ENCODE data around the gene PLP2. TPM values are rescaled to one million over a fixed set of nuclear protein-coding genes. Genes with fewer than 3 reads are reported as not detected.
A peak's percentile ranks its signal among the peaks of the same experiment; 100 is the strongest.
"Not testable (repeated sequence)": the region's sequence is repeated elsewhere in the genome, so short reads cannot be mapped to it uniquely, and the experiment has no call there.

PLP2 gene
- total RNA-seq, 2 experiments from 2014 or later, result 21.9 to 44.7 TPM

DNA sequence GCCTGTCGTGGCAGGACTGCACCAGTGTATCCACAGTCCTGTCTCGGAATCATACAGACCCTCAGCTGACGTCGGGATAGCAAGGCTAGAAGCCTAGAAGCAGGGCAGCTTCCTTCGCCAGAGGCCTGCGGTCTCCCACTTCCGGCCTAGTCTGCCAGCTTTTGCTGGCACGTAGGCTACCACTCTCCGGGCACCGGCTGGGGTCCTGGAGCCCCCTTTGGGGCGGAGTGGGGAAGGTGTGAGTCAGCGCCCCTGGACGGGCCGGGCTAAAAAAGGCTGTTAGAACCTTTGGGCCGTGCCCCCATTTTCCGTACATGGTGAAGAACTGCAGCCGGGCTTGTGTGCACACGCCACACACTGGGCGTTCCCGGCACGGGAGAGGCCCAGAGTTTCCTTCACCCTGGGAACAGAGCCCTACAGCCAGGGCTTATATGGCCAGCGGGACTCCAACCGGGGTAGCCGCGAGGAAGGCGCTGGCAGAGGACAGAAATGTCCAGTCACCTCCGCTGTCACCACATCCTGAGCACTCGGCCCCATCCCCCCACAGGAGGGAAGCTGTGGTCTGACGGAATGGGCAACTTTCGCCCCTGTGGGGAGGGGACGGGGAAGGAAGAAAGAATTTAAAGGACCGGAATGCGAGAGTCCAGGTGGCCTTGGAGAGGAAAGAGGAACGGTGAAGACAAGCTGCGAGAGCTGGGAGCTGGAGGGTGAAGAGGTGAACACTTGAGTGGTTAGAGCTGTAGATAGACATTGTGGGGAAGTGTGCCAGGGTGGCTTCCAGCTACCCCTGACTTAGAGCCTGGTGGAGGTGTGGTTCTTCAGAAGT is 4.6 kb upstream of the PLP2 start:
- peak; percentile 38 for ATAC-seq
- no peaks in the 10 kb centered on the region for H3K9me3 Mint-ChIP-seq (ENCODE audit: low read depth)
- no peaks in the 10 kb centered on the region for H3K27me3 Mint-ChIP-seq
- H3K4me3 Mint-ChIP-seq, result peak overlapping the region; percentile 81
- peak; percentile 81 for DNase-seq
- CTCF ChIA-PET, result interaction anchor here (0.7 to 4.2 kb wide), 8 partner anchors 10 to 276 kb away, joined by 3 to 31 read pairs (median 4); no protein-coding TSS in a partner anchor
- no peaks in the 10 kb centered on the region for H3K36me3 Mint-ChIP-seq
- peak overlapping the region; percentile 96 for H3K27ac Mint-ChIP-seq
- peaks cover 37% of the 10 kb centered on the region for H3K4me1 Mint-ChIP-seq

DNA sequence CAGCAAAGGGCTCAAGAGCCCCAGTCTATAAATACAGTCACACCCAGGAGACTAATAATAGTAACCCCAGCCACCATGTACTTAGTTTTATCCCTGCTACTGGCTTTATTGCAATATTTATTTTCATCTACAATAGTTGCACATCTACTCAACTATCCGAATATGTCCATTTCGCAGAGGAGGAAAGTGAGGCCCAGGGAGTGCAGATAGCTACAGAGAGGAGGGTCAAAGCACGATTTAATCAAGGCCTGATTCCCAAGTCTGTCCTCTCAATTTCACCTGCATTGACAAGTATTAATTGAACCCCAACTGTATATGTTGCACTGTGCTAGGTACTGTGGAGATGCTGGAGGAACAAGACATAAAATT is 4.0 kb upstream of the PLP2 start:
- Mint-ChIP-seq H3K27me3 (no peaks in the 10 kb centered on the region), H3K27ac (peak overlapping the region; percentile 96), H3K4me1 (peaks cover 39% of the 10 kb centered on the region), H3K9me3 (ENCODE audit: low read depth) (no peaks in the 10 kb centered on the region), H3K4me3 (peak overlapping the region; percentile 81), H3K36me3 (no peaks in the 10 kb centered on the region)
- ATAC-seq, result no peak
- DNase-seq, result no peak
- CTCF ChIA-PET, result interaction anchor here (0.7 to 4.2 kb wide), 6 partner anchors 12 to 380 kb away, joined by 3 to 31 read pairs (median 5); no protein-coding TSS in a partner anchor

DNA sequence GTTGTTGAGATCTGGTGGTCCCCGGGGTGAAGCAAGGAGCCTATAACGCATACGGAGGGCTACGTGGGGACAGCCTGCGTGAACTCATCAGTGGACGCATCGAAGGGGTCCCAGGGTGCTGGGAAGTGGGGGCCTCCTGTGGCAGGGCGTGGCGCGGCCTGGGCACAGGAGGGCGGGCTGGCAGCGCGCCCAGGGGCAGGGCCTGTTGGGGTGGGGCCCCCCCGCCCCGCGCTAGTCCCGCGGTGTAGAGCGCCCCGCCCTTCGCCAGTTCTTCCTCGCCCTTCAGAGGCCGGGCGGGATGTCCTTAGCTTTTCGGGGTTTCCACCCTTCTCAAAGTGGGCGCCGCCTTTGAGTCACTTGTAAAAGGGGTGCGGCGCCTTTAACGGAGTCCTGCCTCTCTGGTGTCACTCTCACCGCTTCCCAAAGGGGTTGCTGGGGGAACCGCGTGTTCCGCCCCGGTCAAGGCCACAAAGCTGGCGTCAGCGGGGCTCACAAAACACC is 632 bp downstream of the PLP2 start:
- H3K27me3 Mint-ChIP-seq, result no peaks in the 10 kb centered on the region
- ATAC-seq, result peak; percentile 89
- H3K9me3 Mint-ChIP-seq (ENCODE audit: low read depth), result no peaks in the 10 kb centered on the region
- peaks cover 15% of the 10 kb centered on the region for H3K36me3 Mint-ChIP-seq
- peaks cover 30% of the 10 kb centered on the region for H3K4me1 Mint-ChIP-seq
- DNase-seq, result peak; percentile 90
- H3K27ac Mint-ChIP-seq, result peak overlapping the region; percentile 91
- peak overlapping the region; percentile 87 for H3K4me3 Mint-ChIP-seq
- CTCF ChIA-PET, result interaction anchor here (0.8 to 1.5 kb wide), 3 partner anchors 8 to 20 kb away, joined by 3 to 6 read pairs (median 4); no protein-coding TSS in a partner anchor

DNA sequence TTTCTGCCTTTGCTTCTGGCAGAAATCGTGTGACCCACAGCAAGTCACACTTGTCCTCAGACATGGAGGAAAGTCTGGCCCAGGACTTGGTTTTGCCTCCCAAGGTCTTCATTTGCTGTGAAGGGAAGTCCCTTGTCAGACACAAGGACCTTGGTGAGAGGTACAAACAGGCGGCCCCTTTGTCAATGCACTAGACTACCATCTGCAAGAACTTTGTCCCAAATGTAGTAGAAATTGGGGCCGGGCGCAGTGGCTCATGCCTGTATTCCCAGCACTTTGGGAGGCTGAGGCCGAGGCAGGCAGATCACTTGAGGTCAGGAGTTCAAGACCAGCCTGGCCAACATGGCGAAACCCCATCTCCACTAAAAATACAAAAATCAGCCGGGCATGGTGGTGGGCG is 1.8 kb downstream of the PLP2 start:
- peak overlapping the region; percentile 70 for H3K4me3 Mint-ChIP-seq
- H3K27ac Mint-ChIP-seq; CTCF ChIA-PET; H3K27me3 Mint-ChIP-seq; ATAC-seq; H3K9me3 Mint-ChIP-seq (ENCODE audit: low read depth); DNase-seq: not testable (repeated sequence)
- H3K36me3 Mint-ChIP-seq, result peaks cover 18% of the 10 kb centered on the region
- peaks cover 24% of the 10 kb centered on the region for H3K4me1 Mint-ChIP-seq

DNA sequence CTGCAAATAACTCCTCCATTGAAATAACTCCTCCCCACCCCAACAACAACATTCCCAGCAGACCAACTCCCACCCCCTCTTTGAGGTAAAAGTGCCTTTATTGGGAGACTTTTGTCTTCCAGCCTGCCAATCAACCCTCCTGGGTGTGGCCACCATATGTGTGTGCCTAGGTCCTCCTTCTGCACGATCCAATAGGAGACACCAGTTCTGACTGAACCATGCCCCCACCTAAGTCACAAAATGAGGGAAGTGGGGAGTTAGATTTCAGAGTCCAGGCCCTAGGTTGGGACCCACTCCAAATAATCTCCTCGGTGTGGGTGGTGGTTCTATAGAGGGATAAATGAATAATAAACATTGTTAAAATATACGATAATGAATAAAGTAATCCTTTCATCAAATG is 3.0 kb downstream of the PLP2 start:
- Mint-ChIP-seq H3K9me3 (ENCODE audit: low read depth) (no peaks in the 10 kb centered on the region), H3K4me1 (peaks cover 24% of the 10 kb centered on the region), H3K4me3 (no peak overlapping the region), H3K36me3 (peaks cover 25% of the 10 kb centered on the region), H3K27ac (no peak overlapping the region), H3K27me3 (no peaks in the 10 kb centered on the region)
- CTCF ChIA-PET, result no interaction called here
- no peak for ATAC-seq
- DNase-seq, result no peak

DNA sequence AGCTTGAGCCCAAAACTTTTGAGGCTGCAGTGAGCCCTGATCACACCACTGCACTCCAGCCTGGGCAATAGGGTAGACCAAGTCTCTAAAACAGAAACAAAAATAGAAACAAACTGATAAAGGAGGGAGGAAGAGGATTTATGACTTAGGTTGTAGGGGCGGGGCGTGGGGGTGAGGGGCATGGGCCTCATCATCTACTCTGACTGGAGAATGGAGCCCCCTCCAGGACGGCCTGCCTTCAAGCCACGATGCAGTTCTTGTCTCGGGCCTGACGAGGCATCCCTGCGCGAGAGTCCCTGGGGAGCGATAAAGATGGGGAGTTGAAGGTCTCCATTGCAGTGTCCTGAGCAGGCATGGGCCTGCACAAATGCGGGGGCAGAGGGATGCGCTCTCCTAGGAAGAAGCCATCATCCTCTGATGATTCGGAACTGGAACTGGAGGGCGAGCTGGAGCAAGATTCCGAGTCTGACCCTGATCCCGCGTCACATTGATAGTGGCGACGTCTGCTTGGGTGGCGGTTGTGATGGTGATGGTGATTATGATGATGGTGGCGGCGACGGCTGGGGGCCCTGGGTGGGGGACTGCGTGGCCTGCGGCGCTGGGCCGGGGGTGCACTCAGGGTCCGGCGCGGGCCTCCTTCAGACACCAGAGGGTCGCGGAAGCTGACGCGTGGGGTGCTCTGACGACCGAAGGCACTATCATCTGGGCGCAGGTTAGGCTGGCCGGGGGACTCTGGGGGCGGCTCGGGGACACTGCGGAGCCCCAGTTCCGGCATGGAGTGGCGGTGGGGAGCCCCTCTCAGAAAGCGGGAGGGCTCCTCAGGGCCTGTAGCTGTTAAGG is 4.0 kb downstream of the PLP2 start:
- CTCF ChIA-PET, result no interaction called here
- ATAC-seq (no peak), DNase-seq (no peak)
- Mint-ChIP-seq H3K36me3 (peaks cover 31% of the 10 kb centered on the region), H3K9me3 (ENCODE audit: low read depth) (no peaks in the 10 kb centered on the region), H3K4me1 (peaks cover 24% of the 10 kb centered on the region), H3K4me3 (no peak overlapping the region), H3K27ac (no peak overlapping the region), H3K27me3 (no peaks in the 10 kb centered on the region)

DNA sequence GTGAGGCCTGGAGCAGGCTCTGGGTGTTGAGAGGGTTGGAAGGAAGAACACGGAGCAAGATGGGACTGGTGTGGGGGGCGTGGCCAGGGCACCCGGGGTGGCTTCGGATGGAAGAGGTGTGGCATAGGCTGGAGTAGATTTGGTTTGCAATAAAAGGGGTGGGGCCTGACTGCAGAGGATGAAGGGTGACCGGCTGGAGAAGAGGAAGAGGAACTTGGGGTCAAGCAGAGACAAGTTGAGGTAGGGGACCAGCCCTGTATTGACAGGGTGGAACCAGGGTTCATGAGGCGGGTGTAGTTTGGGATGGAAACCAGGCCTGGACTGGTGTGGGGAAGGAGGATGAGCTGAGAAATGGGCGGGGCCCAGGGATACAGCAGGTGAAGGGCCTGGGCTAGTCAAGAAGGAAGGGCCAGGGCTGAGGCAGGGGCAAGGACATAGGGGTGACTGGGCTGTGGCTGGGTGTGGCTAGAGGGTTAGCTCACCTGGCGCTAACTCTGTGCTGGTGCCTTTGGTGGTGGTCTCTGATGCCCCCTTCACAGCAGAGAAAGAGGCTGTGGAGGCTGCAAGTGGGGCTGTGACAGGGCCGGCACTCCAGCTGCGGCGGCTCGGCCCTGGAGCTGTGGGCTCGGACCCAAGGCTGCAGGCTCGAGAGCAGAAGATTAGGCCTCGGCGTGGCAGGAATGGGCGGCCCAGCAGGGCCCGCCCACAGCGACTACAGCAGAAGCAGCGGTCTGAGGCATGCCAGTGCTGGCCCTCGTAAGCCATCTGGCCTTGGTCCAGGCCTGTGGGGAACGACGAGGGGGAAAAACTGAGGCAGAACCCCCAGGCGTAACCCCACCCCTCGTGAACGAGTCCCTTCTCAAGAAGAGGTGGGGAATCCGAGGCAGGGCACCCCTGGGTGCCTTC is 5.0 kb downstream of the PLP2 start:
- no peak overlapping the region for H3K27ac Mint-ChIP-seq
- H3K4me3 Mint-ChIP-seq, result no peak overlapping the region
- ATAC-seq, result no peak
- peaks cover 33% of the 10 kb centered on the region for H3K36me3 Mint-ChIP-seq
- DNase-seq, result no peak
- H3K4me1 Mint-ChIP-seq, result peaks cover 20% of the 10 kb centered on the region
- H3K27me3 Mint-ChIP-seq, result no peaks in the 10 kb centered on the region
- no peaks in the 10 kb centered on the region for H3K9me3 Mint-ChIP-seq (ENCODE audit: low read depth)
- CTCF ChIA-PET, result interaction anchor here (1.6 kb wide), 1 partner anchor 10 kb away, joined by 5 read pairs; no protein-coding TSS in a partner anchor

DNA sequence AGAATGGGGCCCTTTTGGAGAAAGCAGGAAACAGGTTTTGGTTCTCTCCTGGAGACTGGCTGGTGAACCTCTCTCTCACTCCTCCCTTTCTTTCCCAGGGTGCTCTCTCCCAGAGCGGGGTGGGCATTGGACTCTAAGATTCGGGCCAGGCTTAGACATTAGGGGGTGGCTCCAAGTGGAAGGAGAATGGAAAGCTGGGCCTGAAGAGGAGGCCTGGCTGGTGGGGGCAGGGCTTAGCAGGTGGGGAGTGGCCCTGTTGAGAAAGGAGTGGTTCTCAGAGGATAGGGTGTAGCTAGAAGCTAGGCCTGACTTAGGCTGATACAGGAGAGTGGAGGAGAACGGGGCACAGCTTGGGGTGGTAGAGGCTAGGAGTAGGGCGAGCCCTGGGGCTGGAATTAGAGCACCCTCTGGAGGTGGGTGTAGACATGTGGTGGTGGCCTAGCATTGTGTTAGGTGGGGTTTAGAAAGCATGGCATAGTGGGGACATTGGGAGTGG is 5.7 kb downstream of the PLP2 start:
- no peaks in the 10 kb centered on the region for H3K9me3 Mint-ChIP-seq (ENCODE audit: low read depth)
- peaks cover 36% of the 10 kb centered on the region for H3K36me3 Mint-ChIP-seq
- H3K4me1 Mint-ChIP-seq, result peaks cover 20% of the 10 kb centered on the region
- DNase-seq, result no peak
- CTCF ChIA-PET, result interaction anchor here (0.7 to 1.6 kb wide), 2 partner anchors 11 to 97 kb away, joined by 3 to 5 read pairs; no protein-coding TSS in a partner anchor
- H3K4me3 Mint-ChIP-seq, result no peak overlapping the region
- no peak overlapping the region for H3K27ac Mint-ChIP-seq
- H3K27me3 Mint-ChIP-seq, result no peaks in the 10 kb centered on the region
- ATAC-seq, result peak; percentile 35

DNA sequence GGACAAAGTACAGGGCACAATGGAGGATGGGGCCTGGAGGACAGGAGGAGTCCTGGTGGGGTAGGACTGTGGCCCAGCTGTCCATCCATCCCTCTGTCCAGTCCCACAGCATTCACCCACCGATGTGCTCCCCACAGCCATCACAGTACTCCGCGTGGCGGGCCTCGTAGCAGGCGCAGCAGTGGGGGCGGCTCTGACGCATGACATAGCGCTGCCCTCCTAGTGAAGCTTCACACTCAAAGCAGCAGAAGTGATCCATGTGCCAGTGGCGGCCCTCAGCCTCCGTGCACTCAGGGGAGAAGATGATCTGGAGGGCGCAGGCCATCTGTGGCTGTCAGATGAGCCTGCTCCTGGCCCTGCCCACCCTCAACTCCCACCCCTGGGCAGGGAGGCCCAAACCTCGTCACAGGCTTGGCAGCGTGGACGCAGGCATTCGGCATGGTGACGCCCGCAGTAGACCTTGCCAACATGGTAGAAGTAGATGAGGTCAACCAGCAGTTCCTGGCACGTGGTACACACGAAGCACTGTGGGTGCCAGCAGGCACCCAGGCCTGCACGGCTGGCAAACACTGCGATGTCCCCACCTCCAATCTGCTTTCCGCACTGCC is 6.3 kb downstream of the PLP2 start:
- no peak for ATAC-seq
- no peak overlapping the region for H3K4me3 Mint-ChIP-seq
- H3K27me3 Mint-ChIP-seq, result no peaks in the 10 kb centered on the region
- DNase-seq, result no peak
- CTCF ChIA-PET, result interaction anchor here (0.7 to 1.6 kb wide), 2 partner anchors 12 to 97 kb away, joined by 3 to 5 read pairs; no protein-coding TSS in a partner anchor
- H3K4me1 Mint-ChIP-seq, result peaks cover 15% of the 10 kb centered on the region
- no peaks in the 10 kb centered on the region for H3K9me3 Mint-ChIP-seq (ENCODE audit: low read depth)
- no peak overlapping the region for H3K27ac Mint-ChIP-seq
- peaks cover 39% of the 10 kb centered on the region for H3K36me3 Mint-ChIP-seq

DNA sequence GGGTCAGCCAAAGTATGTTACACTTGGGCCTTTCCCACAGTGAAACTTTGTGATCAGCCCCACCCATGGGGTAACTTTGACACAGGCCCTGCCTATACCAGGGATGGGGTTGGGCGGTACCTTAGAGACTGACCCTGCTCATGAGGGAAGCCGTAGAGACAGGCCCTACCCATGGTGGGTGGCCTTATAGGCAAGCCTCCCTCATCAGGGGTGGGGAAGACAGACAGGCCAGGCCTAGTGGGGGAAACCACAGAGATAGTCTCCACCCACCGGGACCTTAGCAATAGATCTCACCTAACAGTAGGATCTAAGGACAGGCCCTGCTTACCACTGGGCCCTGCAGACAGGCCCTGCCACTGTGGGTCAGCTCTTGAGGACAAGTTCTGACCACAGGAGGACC is 6.8 kb downstream of the PLP2 start:
- ATAC-seq (no peak), DNase-seq (no peak)
- peaks cover 41% of the 10 kb centered on the region for H3K36me3 Mint-ChIP-seq
- CTCF ChIA-PET, result no interaction called here
- H3K27ac Mint-ChIP-seq, result no peak overlapping the region
- no peaks in the 10 kb centered on the region for H3K27me3 Mint-ChIP-seq
- no peaks in the 10 kb centered on the region for H3K9me3 Mint-ChIP-seq (ENCODE audit: low read depth)
- H3K4me3 Mint-ChIP-seq, result no peak overlapping the region
- H3K4me1 Mint-ChIP-seq, result peaks cover 10% of the 10 kb centered on the region

DNA sequence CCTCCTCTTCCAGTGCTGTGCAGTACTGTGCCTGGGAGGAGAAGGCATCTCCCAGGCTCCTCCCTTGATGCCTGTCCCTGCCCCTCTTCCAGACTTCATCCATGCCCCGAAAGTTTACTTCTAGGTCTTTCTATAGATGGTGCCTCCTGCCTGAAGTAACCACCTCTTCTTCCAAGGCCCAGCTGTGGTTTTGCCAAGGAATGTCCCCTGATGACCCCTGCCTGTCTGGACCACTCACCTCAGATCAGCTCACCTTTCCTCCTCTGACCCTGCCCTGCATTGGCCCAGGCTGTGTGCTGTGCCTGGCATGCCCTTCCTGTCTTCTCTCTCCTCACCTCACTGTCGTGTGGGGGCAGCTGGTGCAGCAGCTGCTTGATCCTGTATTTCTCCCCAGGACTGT is 7.7 kb downstream of the PLP2 start:
- DNase-seq (no peak), ATAC-seq (no peak)
- H3K4me1 Mint-ChIP-seq, result peaks cover 11% of the 10 kb centered on the region
- CTCF ChIA-PET, result interaction anchor here (0.9 kb wide), 1 partner anchor 69 kb away, joined by 3 read pairs; no protein-coding TSS in a partner anchor
- peaks cover 39% of the 10 kb centered on the region for H3K36me3 Mint-ChIP-seq
- no peaks in the 10 kb centered on the region for H3K27me3 Mint-ChIP-seq
- H3K4me3 Mint-ChIP-seq, result no peak overlapping the region
- no peak overlapping the region for H3K27ac Mint-ChIP-seq
- H3K9me3 Mint-ChIP-seq (ENCODE audit: low read depth), result no peaks in the 10 kb centered on the region

DNA sequence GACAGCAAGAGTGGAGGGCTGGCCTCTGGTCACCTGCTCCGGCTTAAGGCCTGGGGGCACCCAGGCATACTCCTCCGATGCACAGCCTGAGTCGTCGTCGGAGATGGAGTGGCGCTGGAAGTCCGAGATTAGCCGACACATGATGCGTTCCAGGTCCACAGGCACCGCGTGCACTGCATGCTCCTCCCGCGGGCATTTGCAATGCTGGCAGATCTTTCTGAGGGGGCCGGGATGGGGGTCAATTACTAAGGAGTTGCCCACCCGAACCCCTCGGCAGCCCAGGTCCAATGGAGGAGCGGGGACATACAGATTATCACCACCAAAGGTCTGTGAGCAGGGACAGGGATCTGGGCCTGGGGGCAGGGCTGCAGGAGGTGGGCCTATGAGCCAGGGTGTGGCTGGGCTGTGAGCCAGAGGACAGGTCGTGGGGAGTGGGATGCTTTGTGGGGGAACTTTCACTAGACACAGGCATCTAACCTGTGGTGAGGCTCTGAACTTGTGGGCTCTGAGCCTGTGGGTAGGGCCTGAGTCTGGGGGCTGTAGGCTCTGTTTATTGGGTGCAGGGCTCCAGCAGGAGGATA is 12.1 kb downstream of the PLP2 start:
- CTCF ChIA-PET, result interaction anchor here (1.8 kb wide), 1 partner anchor 9 kb away, joined by 6 read pairs; no protein-coding TSS in a partner anchor
- ATAC-seq (no peak), DNase-seq (no peak)
- Mint-ChIP-seq H3K27ac (no peak overlapping the region), H3K4me1 (peaks cover 10% of the 10 kb centered on the region), H3K36me3 (peaks cover 23% of the 10 kb centered on the region), H3K4me3 (peak overlapping the region; percentile 83), H3K9me3 (ENCODE audit: low read depth) (no peaks in the 10 kb centered on the region), H3K27me3 (no peaks in the 10 kb centered on the region)

All from activated CD8-positive, alpha-beta memory T cell treated with anti-CD3 and anti-CD28 coated beads, Interleukin-2, amount 10 ng/mL, durations not matched to agents 7 days and 5 days (primary cell).